Keratinocyte (primary cell): Measurements from ENCODE around the gene SMCP.

Experiments
- EZH2 ChIP-seq: IDR thresholded peaks from one replicate; pipeline ENCODE4 v1.6.1; 2012; ENCODE audit warnings: inconsistent platforms, mild to moderate bottlenecking, low read length, moderate library complexity
- TF ChIP-seq, protein P1 (sequence below), 3 experiments: IDR thresholded peaks in 1 of 3; conservative IDR thresholded peaks in 1 of 3; optimal IDR thresholded peaks in 1 of 3; 2 replicates in 2 of 3; 3 replicates in 1 of 3; pipeline versions ENCODE3 to v1.5.1; 2011; ENCODE audit warnings: low read length in 3 of 3, mild to moderate bottlenecking in 3 of 3, moderate library complexity in 2 of 3, control low read depth in 1 of 3, inconsistent platforms in 1 of 3; ENCODE audit not compliant: insufficient read depth in 2 of 3; ENCODE audit errors: extremely low read depth in 1 of 3

DNA sequence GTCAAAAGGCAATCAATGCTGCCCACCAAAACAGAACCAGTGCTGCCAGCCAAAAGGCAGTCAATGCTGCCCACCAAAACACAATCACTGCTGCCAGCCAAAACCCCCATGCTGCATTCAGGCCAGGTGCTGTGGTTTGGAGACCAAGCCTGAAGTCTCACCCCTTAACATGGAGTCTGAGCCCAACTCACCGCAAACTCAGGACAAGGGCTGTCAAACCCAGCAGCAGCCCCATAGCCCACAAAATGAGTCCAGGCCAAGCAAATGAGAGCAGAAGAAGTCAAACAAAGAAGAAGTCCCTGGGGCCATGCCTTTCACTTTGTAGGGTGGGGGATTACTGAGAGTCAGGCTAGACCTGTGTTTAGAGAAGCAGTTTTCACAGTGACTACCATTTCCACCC is 6.4 kb downstream of the SMCP start:
- TF ChIP-seq, protein P1, sequence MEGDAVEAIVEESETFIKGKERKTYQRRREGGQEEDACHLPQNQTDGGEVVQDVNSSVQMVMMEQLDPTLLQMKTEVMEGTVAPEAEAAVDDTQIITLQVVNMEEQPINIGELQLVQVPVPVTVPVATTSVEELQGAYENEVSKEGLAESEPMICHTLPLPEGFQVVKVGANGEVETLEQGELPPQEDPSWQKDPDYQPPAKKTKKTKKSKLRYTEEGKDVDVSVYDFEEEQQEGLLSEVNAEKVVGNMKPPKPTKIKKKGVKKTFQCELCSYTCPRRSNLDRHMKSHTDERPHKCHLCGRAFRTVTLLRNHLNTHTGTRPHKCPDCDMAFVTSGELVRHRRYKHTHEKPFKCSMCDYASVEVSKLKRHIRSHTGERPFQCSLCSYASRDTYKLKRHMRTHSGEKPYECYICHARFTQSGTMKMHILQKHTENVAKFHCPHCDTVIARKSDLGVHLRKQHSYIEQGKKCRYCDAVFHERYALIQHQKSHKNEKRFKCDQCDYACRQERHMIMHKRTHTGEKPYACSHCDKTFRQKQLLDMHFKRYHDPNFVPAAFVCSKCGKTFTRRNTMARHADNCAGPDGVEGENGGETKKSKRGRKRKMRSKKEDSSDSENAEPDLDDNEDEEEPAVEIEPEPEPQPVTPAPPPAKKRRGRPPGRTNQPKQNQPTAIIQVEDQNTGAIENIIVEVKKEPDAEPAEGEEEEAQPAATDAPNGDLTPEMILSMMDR (optimal IDR thresholded peaks at IDR 0.05 in 1 of 3, IDR thresholded peaks at IDR 0.05 in 1 of 3, conservative IDR thresholded peaks at IDR 0.05 in 1 of 3; ENCODE audit: extremely low read depth in 1 of 3, insufficient read depth in 2 of 3, low read length in 3 of 3) = no peak
- no peak for TF ChIP-seq EZH2
